Activated CD4-positive, alpha-beta T cell treated with anti-CD3 and anti-CD28 coated beads for 24 hours (primary cell): ENCODE data around the gene ANAPC16.
"Not testable (repeated sequence)": the region's sequence is repeated elsewhere in the genome, so short reads cannot be mapped to it uniquely, and the experiment has no call there.

Source experiments
- DNase-seq, 2 donors: peaks; one replicate each; pipeline ENCODE4 v3.0.0-alpha.2; 2020; ENCODE audit warnings: low read depth in 2 of 2

Gene ANAPC16

GRCh38 chr10:72243822-72244437 lies 28.1 kb downstream of the ANAPC16 start:
- no peak for DNase-seq

- no peak for DNase-seq
These were observed 28.8 kb downstream of the ANAPC16 start for GRCh38 chr10:72244573-72245038.

- DNase-seq, result no peak
These were observed 30.2 kb downstream of the ANAPC16 start for GRCh38 chr10:72245949-72246525.

- DNase-seq, result peak in 1 of 2 donors; percentile 46
These were observed 32.8 kb downstream of the ANAPC16 start for GRCh38 chr10:72248468-72249151.

- not testable (repeated sequence) for DNase-seq
These were observed 33.5 kb downstream of the ANAPC16 start for GRCh38 chr10:72249176-72249862.

GRCh38 chr10:72250666-72251065 lies 34.9 kb downstream of the ANAPC16 start:
- no peak for DNase-seq

- no peak for DNase-seq
These were observed 35.8 kb downstream of the ANAPC16 start for GRCh38 chr10:72251635-72252034.

- no peak for DNase-seq
These were observed 37.2 kb downstream of the ANAPC16 start for GRCh38 chr10:72252972-72253371.

- DNase-seq, result no peak
These were observed 37.8 kb downstream of the ANAPC16 start for GRCh38 chr10:72253578-72253977.

GRCh38 chr10:72254813-72255568 lies 39.2 kb downstream of the ANAPC16 start:
- DNase-seq, result no peak

- DNase-seq, result no peak
These were observed 40.3 kb downstream of the ANAPC16 start for GRCh38 chr10:72255977-72256729.

GRCh38 chr10:72257051-72257892 lies 41.5 kb downstream of the ANAPC16 start:
- no peak for DNase-seq

- DNase-seq, result no peak
These were observed 42.8 kb downstream of the ANAPC16 start for GRCh38 chr10:72258617-72259016.

GRCh38 chr10:72259491-72260238 lies 43.9 kb downstream of the ANAPC16 start:
- DNase-seq, result no peak

- peak; percentile 72 to 87 for DNase-seq
These were observed 44.6 kb downstream of the ANAPC16 start for GRCh38 chr10:72260239-72260975.

- no peak for DNase-seq
These were observed 45.4 kb downstream of the ANAPC16 start for GRCh38 chr10:72260976-72261783.

GRCh38 chr10:72261784-72262404 lies 46.1 kb downstream of the ANAPC16 start:
- no peak for DNase-seq
